GM12892 (cell line): ENCODE measurements around the gene HOXA1.

ENCODE experiments used
- POLR2A ChIP-seq: IDR thresholded peaks from 2 replicates; pipeline ENCODE4 v1.6.1; 2011; ENCODE audit warnings: low read depth, low read length, control low read depth
- POLR2AphosphoS5 ChIP-seq: IDR thresholded peaks from 2 replicates; pipeline ENCODE4 v1.6.1; 2011; ENCODE audit warnings: low read depth, low read length, control low read depth

DNA sequence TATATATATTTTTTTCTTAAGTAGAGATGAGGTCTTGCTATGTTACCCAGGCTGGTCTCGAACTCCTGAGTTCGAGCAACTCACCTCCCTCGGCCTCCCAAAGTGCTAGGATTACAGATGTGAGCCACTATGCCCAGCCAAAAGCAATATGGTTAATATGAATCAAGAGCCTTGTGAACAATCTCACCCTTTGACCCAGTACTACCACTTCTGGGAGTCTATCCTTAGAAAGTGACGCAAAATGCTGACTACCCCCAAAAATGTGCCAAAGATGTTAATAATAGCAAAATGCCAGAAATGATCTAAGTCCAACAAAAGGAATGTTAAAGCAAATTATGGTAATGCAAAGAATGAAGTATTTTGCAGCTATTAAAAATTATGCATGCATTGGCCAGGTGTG, 44.3 kb downstream of the HOXA1 start:
- TF ChIP-seq POLR2AphosphoS5 (no peak), POLR2A (no peak)
